Measurements from ENCODE around the gene NR1H4.
"Not testable (repeated sequence)": the region's sequence is repeated elsewhere in the genome, so short reads cannot be mapped to it uniquely, and the experiment has no call there.

GRCh38 chr12:100430251-100430650 lies 43.4 kb upstream of the NR1H4 start:
- not testable (repeated sequence) for TF ChIP-seq CTCF (IDR thresholded peaks at IDR 0.05; ENCODE audit: control extremely low read depth in 1 of 3, insufficient read depth in 1 of 3, low read depth in 1 of 3, low read length in 3 of 3); SIX5 (IDR thresholded peaks at IDR 0.05; ENCODE audit: low read depth, low read length)

Data from H1 (cell line).